GM11168 (cell line): ENCODE results near the gene PEX6.

Experiments used
- in situ Hi-C: fragments of 300-500 bp; cut with MboI; formaldehyde crosslinking; loops from one replicate; pipeline ENCODE4 v1.12.0; 2022; ENCODE audit warnings: low sequenced_read_pairs; ENCODE audit not compliant: unreplicated experiment

The PEX6 gene

GRCh38 chr6:42938987-42939809, 39.8 kb downstream of the PEX6 start:
- in situ Hi-C loops, result no loop called here

GRCh38 chr6:42938428-42938796, 40.6 kb downstream of the PEX6 start:
- in situ Hi-C loops, result no loop called here

- in situ Hi-C loops, result no loop called here
Observed at GRCh38 chr6:42937548-42938427, 41.2 kb downstream of the PEX6 start.

GRCh38 chr6:42936398-42936797, 42.6 kb downstream of the PEX6 start:
- in situ Hi-C loops, result no loop called here

GRCh38 chr6:42935322-42935721, 43.7 kb downstream of the PEX6 start:
- in situ Hi-C loops, result no loop called here

GRCh38 chr6:42933205-42933604, 45.8 kb downstream of the PEX6 start:
- in situ Hi-C loops, result loop anchor here (5.0 kb wide), 1 partner anchor 34 kb away; no protein-coding TSS in a partner anchor

GRCh38 chr6:42932412-42932811, 46.6 kb downstream of the PEX6 start:
- in situ Hi-C loops, result loop anchor here (5.0 kb wide), 1 partner anchor 35 kb away; no protein-coding TSS in a partner anchor

GRCh38 chr6:42929821-42930360, 49.1 kb downstream of the PEX6 start:
- in situ Hi-C loops, result loop anchor here (5.0 kb wide), 1 partner anchor 37 kb away; no protein-coding TSS in a partner anchor

- in situ Hi-C loops, result no loop called here
Observed at GRCh38 chr6:42928986-42929820, 49.8 kb downstream of the PEX6 start, which contains the start of gene CNPY3. TSS of gene CNPY3 (plus strand) at chr6:42929480. CDS start at chr6:42929571, 91 bp downstream.

- in situ Hi-C loops, result no loop called here
Observed at GRCh38 chr6:42925248-42925857, 53.6 kb downstream of the PEX6 start.

- in situ Hi-C loops, result no loop called here
Observed at GRCh38 chr6:42923666-42924065, 55.3 kb downstream of the PEX6 start.

GRCh38 chr6:42921801-42922200, 57.2 kb downstream of the PEX6 start:
- in situ Hi-C loops, result no loop called here

- in situ Hi-C loops, result no loop called here
Observed at GRCh38 chr6:42916288-42916687, 62.7 kb downstream of the PEX6 start.

GRCh38 chr6:42915732-42916131, 63.2 kb downstream of the PEX6 start, which contains the start of gene PTCRA:
TSS of gene PTCRA (plus strand) at chr6:42916053. CDS start at chr6:42916070, 17 bp downstream.
- in situ Hi-C loops, result no loop called here

GRCh38 chr6:42914546-42914945, 64.4 kb downstream of the PEX6 start:
- in situ Hi-C loops, result no loop called here
